Measurements from ENCODE around the gene EDRF1. TPM values are rescaled to one million over a fixed set of nuclear protein-coding genes. Genes with fewer than 3 reads are reported as not detected.

Gene EDRF1
- total and polyA plus RNA-seq, 2 experiments from 2014 or later, result 25.0 to 48.8 TPM

GRCh38 chr10:125802131-125802530, 82.6 kb downstream of the EDRF1 start (continued):
- TF ChIP-seq ZNF462 (CRISPR knock-in tag; IDR thresholded peaks at IDR 0.05) (no peak), EZH2phosphoT487 (IDR thresholded peaks at IDR 0.05; ENCODE audit: unreplicated experiment) (no peak), STAT1 (IDR thresholded peaks at IDR 0.05; ENCODE audit: unreplicated experiment) (no peak), ZNF114 (CRISPR knock-in tag; IDR thresholded peaks at IDR 0.05) (no peak), JUNB (IDR thresholded peaks at IDR 0.05; ENCODE audit: unreplicated experiment) (no peak), EZH2 (IDR thresholded peaks at IDR 0.05; ENCODE audit: low read depth, unreplicated experiment) (no peak), ZNF331 (CRISPR knock-in tag; IDR thresholded peaks at IDR 0.05; ENCODE audit: low read depth) (no peak), CTCF (conservative IDR thresholded peaks at IDR 0.05; ENCODE audit: low read depth in 2 of 2) (no peak), POLR2AphosphoS5 (IDR thresholded peaks at IDR 0.05; ENCODE audit: low read depth) (no peak)

All from GM23338 (cell line).